WTC11 (cell line): ENCODE measurements around the gene CARS2.

ENCODE experiments used
- ATF1 ChIP-seq: sonication (generic); formaldehyde crosslinking; IDR thresholded peaks from 2 replicates; pipeline ENCODE4 v1.8.1; 2023; ENCODE audit warnings: mild to moderate bottlenecking, moderate library complexity, missing genetic modification reagents
- CREB1 ChIP-seq: sonication (generic); formaldehyde crosslinking; IDR thresholded peaks from 2 replicates; pipeline ENCODE4 v1.8.0; 2023; ENCODE audit warnings: mild to moderate bottlenecking, missing genetic modification reagents
- JAZF1 ChIP-seq: fragments of 250-450 bp; sonication (Bioruptor Pico); IDR thresholded peaks from 2 replicates; pipeline ENCODE4 v1.9.0; 2021; ENCODE audit warnings: moderate library complexity, mild to moderate bottlenecking, inconsistent platforms
- KAT7 ChIP-seq: sonication (generic); formaldehyde crosslinking; IDR thresholded peaks from 2 replicates; pipeline ENCODE4 v1.8.1; 2023; ENCODE audit warnings: missing genetic modification reagents, mild to moderate bottlenecking, borderline replicate concordance
- NR2C2 ChIP-seq: sonication (generic); formaldehyde crosslinking; IDR thresholded peaks from 2 replicates; pipeline ENCODE4 v1.8.0; 2022; ENCODE audit warnings: mild to moderate bottlenecking, missing genetic modification reagents
- SP1 ChIP-seq: sonication (generic); formaldehyde crosslinking; conservative IDR thresholded peaks from 2 replicates; pipeline ENCODE4 v1.8.1; 2022; ENCODE audit warnings: missing genetic modification reagents
- TCF7 ChIP-seq: sonication (generic); formaldehyde crosslinking; IDR thresholded peaks from 2 replicates; pipeline ENCODE4 v1.8.0; 2022; ENCODE audit warnings: mild to moderate bottlenecking, low read depth, missing genetic modification reagents, moderate library complexity
- TEAD4 ChIP-seq: sonication (generic); formaldehyde crosslinking; IDR thresholded peaks from 2 replicates; pipeline ENCODE4 v1.8.0; 2022; ENCODE audit warnings: mild to moderate bottlenecking, missing genetic modification reagents
- TF ChIP-seq, protein P1 (sequence below): fragments of 200-600 bp; IDR thresholded peaks from 2 replicates; pipeline ENCODE4 v1.8.0; 2022; ENCODE audit warnings: antibody characterized with exemption
- TF ChIP-seq, protein P2 (sequence below): fragments of 250-450 bp; sonication (Bioruptor Pico); IDR thresholded peaks from 2 replicates; pipeline ENCODE4 v2.1.2; 2022; ENCODE audit warnings: mild to moderate bottlenecking, moderate library complexity
- TF ChIP-seq, protein P3 (sequence below): sonication (generic); formaldehyde crosslinking; IDR thresholded peaks from 2 replicates; pipeline ENCODE4 v1.8.0; 2022; ENCODE audit warnings: mild to moderate bottlenecking, missing genetic modification reagents
- TF ChIP-seq, protein P4 (sequence below): sonication (generic); formaldehyde crosslinking; conservative IDR thresholded peaks from 2 replicates; pipeline ENCODE4 v1.8.1; 2022; ENCODE audit warnings: mild to moderate bottlenecking, missing genetic modification reagents
- TF ChIP-seq, protein P5 (sequence below): sonication (generic); formaldehyde crosslinking; IDR thresholded peaks from 2 replicates; pipeline ENCODE4 v1.8.0; 2023; ENCODE audit warnings: mild to moderate bottlenecking, missing genetic modification reagents

DNA sequence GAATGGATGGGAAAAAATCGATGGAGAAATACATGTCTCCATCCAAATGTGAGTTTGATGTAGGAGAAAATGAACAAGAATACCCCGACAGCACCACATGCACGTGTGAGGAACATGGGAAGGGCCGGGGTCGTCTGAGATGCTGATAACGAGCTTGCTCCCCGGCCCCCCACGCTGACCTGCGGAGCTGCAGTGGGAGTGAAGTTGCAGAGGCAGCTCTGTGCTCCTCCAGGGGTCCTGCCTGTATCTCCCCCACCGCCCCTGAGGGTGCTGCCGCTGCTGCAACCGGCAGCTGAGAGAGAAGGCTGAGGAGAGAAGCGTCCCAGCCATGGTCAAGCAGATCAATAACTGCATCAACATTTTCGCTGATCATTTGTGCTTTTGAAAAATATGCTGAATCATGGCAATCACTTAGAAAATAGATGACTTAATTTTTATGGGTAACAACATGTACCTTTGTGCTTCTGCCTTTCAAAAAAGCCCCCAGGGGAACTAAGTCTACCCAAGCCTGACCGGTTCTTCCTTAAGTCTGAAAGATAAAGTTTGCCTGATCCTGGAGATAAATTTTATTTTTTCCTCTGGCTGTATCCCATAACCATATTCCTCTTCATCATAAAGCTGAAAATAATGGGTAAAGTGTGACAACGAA, 108.8 kb downstream of the CARS2 start:
- TF ChIP-seq TCF7 (no peak), CREB1 (CRISPR knock-in tag) (no peak), JAZF1 (CRISPR knock-in tag) (no peak), SP1 (CRISPR knock-in tag) (no peak), ATF1 (no peak), NR2C2 (CRISPR knock-in tag) (no peak), TEAD4 (CRISPR knock-in tag) (no peak), KAT7 (CRISPR knock-in tag) (no peak)
- TF ChIP-seq, protein P1, sequence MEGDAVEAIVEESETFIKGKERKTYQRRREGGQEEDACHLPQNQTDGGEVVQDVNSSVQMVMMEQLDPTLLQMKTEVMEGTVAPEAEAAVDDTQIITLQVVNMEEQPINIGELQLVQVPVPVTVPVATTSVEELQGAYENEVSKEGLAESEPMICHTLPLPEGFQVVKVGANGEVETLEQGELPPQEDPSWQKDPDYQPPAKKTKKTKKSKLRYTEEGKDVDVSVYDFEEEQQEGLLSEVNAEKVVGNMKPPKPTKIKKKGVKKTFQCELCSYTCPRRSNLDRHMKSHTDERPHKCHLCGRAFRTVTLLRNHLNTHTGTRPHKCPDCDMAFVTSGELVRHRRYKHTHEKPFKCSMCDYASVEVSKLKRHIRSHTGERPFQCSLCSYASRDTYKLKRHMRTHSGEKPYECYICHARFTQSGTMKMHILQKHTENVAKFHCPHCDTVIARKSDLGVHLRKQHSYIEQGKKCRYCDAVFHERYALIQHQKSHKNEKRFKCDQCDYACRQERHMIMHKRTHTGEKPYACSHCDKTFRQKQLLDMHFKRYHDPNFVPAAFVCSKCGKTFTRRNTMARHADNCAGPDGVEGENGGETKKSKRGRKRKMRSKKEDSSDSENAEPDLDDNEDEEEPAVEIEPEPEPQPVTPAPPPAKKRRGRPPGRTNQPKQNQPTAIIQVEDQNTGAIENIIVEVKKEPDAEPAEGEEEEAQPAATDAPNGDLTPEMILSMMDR: no peak
- TF ChIP-seq, protein P2, sequence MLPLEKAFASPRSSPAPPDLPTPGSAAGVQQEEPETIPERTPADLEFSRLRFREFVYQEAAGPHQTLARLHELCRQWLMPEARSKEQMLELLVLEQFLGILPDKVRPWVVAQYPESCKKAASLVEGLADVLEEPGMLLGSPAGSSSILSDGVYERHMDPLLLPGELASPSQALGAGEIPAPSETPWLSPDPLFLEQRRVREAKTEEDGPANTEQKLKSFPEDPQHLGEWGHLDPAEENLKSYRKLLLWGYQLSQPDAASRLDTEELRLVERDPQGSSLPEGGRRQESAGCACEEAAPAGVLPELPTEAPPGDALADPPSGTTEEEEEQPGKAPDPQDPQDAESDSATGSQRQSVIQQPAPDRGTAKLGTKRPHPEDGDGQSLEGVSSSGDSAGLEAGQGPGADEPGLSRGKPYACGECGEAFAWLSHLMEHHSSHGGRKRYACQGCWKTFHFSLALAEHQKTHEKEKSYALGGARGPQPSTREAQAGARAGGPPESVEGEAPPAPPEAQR: no peak
- TF ChIP-seq, protein P3, sequence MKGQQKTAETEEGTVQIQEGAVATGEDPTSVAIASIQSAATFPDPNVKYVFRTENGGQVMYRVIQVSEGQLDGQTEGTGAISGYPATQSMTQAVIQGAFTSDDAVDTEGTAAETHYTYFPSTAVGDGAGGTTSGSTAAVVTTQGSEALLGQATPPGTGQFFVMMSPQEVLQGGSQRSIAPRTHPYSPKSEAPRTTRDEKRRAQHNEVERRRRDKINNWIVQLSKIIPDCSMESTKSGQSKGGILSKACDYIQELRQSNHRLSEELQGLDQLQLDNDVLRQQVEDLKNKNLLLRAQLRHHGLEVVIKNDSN (CRISPR knock-in tag): no peak
- TF ChIP-seq, protein P4, sequence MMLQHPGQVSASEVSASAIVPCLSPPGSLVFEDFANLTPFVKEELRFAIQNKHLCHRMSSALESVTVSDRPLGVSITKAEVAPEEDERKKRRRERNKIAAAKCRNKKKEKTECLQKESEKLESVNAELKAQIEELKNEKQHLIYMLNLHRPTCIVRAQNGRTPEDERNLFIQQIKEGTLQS (CRISPR knock-in tag): no peak
- TF ChIP-seq, protein P5, sequence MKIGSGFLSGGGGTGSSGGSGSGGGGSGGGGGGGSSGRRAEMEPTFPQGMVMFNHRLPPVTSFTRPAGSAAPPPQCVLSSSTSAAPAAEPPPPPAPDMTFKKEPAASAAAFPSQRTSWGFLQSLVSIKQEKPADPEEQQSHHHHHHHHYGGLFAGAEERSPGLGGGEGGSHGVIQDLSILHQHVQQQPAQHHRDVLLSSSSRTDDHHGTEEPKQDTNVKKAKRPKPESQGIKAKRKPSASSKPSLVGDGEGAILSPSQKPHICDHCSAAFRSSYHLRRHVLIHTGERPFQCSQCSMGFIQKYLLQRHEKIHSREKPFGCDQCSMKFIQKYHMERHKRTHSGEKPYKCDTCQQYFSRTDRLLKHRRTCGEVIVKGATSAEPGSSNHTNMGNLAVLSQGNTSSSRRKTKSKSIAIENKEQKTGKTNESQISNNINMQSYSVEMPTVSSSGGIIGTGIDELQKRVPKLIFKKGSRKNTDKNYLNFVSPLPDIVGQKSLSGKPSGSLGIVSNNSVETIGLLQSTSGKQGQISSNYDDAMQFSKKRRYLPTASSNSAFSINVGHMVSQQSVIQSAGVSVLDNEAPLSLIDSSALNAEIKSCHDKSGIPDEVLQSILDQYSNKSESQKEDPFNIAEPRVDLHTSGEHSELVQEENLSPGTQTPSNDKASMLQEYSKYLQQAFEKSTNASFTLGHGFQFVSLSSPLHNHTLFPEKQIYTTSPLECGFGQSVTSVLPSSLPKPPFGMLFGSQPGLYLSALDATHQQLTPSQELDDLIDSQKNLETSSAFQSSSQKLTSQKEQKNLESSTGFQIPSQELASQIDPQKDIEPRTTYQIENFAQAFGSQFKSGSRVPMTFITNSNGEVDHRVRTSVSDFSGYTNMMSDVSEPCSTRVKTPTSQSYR (CRISPR knock-in tag): no peak
